NCI-H1105 (cell line): ENCODE data around the gene PPFIA1.

Experiments
- DNase-seq: peaks from one replicate; lab custom pipeline; 2025; lab: John Stamatoyannopoulos, UW

Gene PPFIA1

DNA sequence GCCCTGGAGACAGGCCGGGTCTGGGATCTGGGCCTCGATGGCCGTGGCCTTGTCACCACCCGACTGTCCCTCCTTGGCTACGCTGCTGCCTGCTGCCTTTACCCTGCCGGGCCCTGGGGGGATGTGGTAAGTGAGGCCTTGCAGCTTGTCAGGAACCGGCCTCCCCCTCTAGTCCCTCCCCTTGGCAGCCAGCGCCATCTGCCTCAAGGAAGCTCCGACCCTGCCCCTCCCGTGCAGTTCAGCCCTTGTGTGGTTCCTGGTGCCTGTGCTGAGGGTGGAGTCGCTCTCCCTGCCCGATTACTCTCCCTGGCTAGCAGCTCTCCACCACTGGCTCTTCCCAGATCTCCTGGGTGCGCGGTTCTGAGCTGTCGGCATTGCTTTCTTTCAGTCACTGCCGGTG lies 161.6 kb downstream of the PPFIA1 start:
- DNase-seq = no peak

DNA sequence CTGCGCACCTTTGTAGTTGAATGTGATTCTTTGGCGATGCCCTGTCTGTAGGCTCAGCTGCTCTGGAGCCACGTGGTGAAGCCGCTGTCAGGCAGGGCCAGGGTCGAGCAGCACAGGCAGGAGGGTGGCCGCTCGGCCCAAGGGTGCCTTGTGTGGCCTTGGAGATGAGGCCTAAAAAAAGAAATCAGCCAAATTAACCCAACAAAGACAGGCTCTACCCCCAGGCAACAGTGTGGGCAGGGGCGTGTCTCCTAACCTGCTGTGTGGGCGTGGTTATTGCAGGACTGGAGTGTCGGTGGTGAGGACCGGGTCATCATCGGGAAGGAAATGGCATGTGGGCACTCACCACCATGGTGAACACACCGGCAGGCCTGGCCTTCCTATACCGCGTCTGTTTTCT lies 162.1 kb downstream of the PPFIA1 start:
- no peak for DNase-seq

DNA sequence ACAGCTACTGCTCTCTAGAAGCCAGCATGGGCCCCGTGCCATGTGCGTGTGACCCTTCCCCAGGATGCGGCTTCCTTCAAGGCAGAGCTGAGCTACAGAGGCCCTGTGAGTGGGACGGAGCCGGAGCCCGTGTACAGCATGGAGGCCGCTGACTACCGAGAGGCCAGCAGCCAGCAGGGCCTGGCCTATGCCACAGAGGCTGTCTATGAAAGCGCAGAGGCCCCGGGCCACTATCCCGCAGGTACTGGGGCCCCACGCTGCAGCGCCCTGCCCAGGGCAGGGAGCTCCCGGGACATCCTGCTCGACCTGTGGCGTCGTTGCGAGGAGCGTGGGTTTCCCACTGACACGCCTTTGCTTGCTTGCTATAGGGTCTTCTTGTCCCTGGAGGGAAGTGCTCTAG lies 162.5 kb downstream of the PPFIA1 start:
- DNase-seq = no peak

DNA sequence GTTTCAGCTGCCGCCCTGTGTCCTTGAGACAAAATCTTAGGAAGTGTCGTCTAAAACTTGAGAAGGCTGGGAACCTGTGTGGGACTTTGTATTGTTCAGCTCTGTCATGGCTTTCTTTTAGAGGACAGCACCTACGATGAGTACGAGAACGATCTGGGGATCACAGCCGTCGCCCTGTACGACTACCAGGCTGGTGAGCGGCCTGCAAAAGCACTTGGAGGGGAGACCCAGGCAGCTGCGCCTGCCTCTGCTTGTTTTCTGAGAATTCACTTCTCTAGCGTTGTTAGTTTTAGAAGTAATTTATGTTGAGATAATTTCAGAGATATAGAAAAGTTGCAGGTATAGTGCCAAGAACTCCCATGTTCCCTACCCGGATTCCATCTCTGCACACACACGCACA lies 163.0 kb downstream of the PPFIA1 start:
- no peak for DNase-seq
